Liver (tissue), 3 donors: ENCODE results near the gene RCSD1.

Experiments
- FOXA1 ChIP-seq: IDR thresholded peaks from 2 replicates; pipeline ENCODE4 v1.6.1; 2016; ENCODE audit warnings: antibody characterized with exemption
- SP1 ChIP-seq: IDR thresholded peaks from 2 replicates; pipeline ENCODE4 v1.6.1; 2018; ENCODE audit warnings: antibody characterized with exemption, mild to moderate bottlenecking
- TAF1 ChIP-seq: conservative IDR thresholded peaks from 2 replicates; pipeline ENCODE4 v1.6.1; 2016; ENCODE audit warnings: antibody characterized with exemption, mild to moderate bottlenecking
- YY1 ChIP-seq: IDR thresholded peaks from 2 replicates; pipeline ENCODE4 v1.6.1; 2016; ENCODE audit warnings: antibody characterized with exemption, mild to moderate bottlenecking
- TF ChIP-seq, protein P1 (sequence below): IDR thresholded peaks from 2 replicates; pipeline ENCODE4 v1.6.1; 2016; ENCODE audit warnings: antibody characterized with exemption
- TF ChIP-seq, protein P2 (sequence below): fragments of 150-350 bp; IDR thresholded peaks from 2 replicates; pipeline ENCODE4 v1.5.1; 2017; ENCODE audit warnings: improper control_type of control experiment, low read depth, low read length; ENCODE audit not compliant: missing input control
- TF ChIP-seq, protein P3 (sequence below): IDR thresholded peaks from 2 replicates; pipeline ENCODE4 v1.6.1; 2016; ENCODE audit warnings: antibody characterized with exemption
- donor health status: healthy.
- donor health status: healthy.

DNA sequence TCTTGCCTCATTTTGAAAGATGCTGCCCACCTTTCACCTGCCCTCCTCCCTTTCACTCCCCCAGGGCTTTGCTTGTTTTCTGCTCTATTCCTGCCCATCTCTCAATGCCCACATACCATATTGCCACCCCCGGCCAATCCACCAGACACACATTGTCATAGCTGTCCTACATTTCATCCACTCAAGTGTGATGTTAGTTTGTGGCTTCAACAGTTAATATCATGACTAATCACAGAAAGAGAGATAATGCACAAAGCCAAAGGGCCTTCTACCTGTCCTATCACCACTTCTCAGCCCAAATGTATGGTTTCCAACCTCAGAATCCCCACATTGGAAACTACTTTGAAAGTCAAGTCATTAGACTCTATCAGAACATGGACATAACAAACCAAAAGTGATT is 18.0 kb upstream of the RCSD1 start:
- TF ChIP-seq YY1 (no peak), FOXA1 (no peak), TAF1 (no peak), SP1 (no peak)
- TF ChIP-seq, protein P1, sequence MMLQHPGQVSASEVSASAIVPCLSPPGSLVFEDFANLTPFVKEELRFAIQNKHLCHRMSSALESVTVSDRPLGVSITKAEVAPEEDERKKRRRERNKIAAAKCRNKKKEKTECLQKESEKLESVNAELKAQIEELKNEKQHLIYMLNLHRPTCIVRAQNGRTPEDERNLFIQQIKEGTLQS, result no peak
- TF ChIP-seq, protein P2, sequence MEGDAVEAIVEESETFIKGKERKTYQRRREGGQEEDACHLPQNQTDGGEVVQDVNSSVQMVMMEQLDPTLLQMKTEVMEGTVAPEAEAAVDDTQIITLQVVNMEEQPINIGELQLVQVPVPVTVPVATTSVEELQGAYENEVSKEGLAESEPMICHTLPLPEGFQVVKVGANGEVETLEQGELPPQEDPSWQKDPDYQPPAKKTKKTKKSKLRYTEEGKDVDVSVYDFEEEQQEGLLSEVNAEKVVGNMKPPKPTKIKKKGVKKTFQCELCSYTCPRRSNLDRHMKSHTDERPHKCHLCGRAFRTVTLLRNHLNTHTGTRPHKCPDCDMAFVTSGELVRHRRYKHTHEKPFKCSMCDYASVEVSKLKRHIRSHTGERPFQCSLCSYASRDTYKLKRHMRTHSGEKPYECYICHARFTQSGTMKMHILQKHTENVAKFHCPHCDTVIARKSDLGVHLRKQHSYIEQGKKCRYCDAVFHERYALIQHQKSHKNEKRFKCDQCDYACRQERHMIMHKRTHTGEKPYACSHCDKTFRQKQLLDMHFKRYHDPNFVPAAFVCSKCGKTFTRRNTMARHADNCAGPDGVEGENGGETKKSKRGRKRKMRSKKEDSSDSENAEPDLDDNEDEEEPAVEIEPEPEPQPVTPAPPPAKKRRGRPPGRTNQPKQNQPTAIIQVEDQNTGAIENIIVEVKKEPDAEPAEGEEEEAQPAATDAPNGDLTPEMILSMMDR, result no peak
- TF ChIP-seq, protein P3, sequence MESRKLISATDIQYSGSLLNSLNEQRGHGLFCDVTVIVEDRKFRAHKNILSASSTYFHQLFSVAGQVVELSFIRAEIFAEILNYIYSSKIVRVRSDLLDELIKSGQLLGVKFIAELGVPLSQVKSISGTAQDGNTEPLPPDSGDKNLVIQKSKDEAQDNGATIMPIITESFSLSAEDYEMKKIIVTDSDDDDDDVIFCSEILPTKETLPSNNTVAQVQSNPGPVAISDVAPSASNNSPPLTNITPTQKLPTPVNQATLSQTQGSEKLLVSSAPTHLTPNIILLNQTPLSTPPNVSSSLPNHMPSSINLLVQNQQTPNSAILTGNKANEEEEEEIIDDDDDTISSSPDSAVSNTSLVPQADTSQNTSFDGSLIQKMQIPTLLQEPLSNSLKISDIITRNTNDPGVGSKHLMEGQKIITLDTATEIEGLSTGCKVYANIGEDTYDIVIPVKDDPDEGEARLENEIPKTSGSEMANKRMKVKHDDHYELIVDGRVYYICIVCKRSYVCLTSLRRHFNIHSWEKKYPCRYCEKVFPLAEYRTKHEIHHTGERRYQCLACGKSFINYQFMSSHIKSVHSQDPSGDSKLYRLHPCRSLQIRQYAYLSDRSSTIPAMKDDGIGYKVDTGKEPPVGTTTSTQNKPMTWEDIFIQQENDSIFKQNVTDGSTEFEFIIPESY, result no peak
